Bronchial epithelial cell (primary cell): Measurements from ENCODE around the gene CCM2L. TPM values are rescaled to one million over a fixed set of nuclear protein-coding genes. Genes with fewer than 3 reads are reported as not detected.

Source experiments
- DNase-seq: peaks from one replicate; pipeline ENCODE4 v3.0.0-alpha.2; 2010; ENCODE audit warnings: low read depth
- FAIRE-seq: peaks from 2 replicates; lab custom pipeline; 2011; peaks lifted over from hg19 to GRCh38; lab: Jason Lieb, UNC
- H3K27me3 ChIP-seq: 2 replicates; pipeline ENCODE4 v1.5.1; 2011; ENCODE audit warnings: low read length; ENCODE audit not compliant: control insufficient read depth, insufficient read depth
- H3K36me3 ChIP-seq: 2 replicates; pipeline ENCODE4 v1.5.1; 2011; ENCODE audit warnings: low read length; ENCODE audit not compliant: control insufficient read depth, insufficient read depth
- H3K4me3 ChIP-seq: 2 replicates; pipeline ENCODE4 v1.5.1; 2011; ENCODE audit warnings: mild to moderate bottlenecking, low read depth, low read length, control low read depth
- total RNA-seq: library from RNA; depleted of rRNA; stranded (reverse); fragments of >200 nt; gene quantifications from 2 replicates; pipeline ENCODE4 v1.2.1, GENCODE V29; 2014
- TF ChIP-seq, protein P1 (sequence below): IDR thresholded peaks from 2 replicates; pipeline ENCODE4 v1.5.1; 2011; ENCODE audit warnings: mild to moderate bottlenecking, moderate library complexity, low read length, control low read depth, inconsistent platforms; ENCODE audit not compliant: insufficient read depth, severe bottlenecking

CCM2L gene
- total RNA-seq, 1 donor from 2014 or later, result not detected

GRCh38 chr20:32006841-32007786 is 3.1 kb upstream of the CCM2L start:
- FAIRE-seq (no peak), DNase-seq (no peak)
- Histone ChIP-seq H3K27me3 (peaks cover 2% of the 10 kb centered on the region), H3K36me3 (no peaks in the 10 kb centered on the region), H3K4me3 (no peak overlapping the region)
- TF ChIP-seq, protein P1, sequence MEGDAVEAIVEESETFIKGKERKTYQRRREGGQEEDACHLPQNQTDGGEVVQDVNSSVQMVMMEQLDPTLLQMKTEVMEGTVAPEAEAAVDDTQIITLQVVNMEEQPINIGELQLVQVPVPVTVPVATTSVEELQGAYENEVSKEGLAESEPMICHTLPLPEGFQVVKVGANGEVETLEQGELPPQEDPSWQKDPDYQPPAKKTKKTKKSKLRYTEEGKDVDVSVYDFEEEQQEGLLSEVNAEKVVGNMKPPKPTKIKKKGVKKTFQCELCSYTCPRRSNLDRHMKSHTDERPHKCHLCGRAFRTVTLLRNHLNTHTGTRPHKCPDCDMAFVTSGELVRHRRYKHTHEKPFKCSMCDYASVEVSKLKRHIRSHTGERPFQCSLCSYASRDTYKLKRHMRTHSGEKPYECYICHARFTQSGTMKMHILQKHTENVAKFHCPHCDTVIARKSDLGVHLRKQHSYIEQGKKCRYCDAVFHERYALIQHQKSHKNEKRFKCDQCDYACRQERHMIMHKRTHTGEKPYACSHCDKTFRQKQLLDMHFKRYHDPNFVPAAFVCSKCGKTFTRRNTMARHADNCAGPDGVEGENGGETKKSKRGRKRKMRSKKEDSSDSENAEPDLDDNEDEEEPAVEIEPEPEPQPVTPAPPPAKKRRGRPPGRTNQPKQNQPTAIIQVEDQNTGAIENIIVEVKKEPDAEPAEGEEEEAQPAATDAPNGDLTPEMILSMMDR, result no peak

GRCh38 chr20:32007787-32008616 is 2.2 kb upstream of the CCM2L start:
- Histone ChIP-seq H3K4me3 (no peak overlapping the region), H3K27me3 (peaks cover 5% of the 10 kb centered on the region), H3K36me3 (no peaks in the 10 kb centered on the region)
- DNase-seq (no peak), FAIRE-seq (no peak)
- TF ChIP-seq, protein P1, result no peak

DNA sequence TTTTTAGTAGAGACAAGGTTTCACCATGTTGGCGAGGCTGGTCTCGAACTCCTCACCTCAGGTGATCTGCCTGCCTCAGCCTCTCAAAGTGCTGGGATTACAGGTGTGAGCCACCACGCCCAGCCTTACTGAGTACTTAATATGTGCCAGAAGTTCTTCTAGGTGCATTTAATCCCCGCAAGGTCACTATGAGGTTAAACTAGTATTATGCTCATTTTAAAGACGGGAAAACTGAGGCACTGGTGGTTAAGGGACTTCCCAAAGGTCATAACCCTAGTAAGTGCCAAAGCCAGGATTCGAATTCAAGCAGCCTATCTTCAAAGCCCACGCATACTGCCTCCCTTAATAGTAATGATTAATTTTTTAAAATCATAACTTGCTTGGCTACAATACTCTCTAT is 674 bp upstream of the CCM2L start:
- FAIRE-seq, result no peak
- Histone ChIP-seq H3K4me3 (no peak overlapping the region), H3K27me3 (peaks cover 5% of the 10 kb centered on the region), H3K36me3 (no peaks in the 10 kb centered on the region)
- no peak for DNase-seq
- TF ChIP-seq, protein P1, result no peak

DNA sequence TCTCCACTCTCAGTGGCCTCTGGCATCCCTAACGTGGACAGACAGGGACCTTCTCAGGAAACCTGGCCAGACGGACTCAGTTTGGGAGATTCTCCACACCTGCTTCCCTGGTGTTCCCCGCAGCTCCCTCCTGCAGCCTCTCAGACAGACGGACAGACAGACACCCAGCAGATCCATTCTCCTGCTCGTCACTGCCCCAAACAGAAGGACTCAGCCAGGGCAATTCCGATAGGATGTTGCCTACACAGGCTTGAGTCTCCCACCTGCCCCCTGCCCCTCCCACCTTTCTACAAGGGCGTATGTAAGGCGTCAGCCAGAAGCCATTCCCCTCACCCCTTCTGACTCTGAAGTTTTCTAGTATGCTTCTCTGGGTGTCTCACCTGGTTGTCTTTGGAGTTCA is 428 bp downstream of the CCM2L start:
- FAIRE-seq (no peak), DNase-seq (no peak)
- no peaks in the 10 kb centered on the region for H3K36me3 ChIP-seq
- no peak overlapping the region for H3K4me3 ChIP-seq
- peaks cover 10% of the 10 kb centered on the region for H3K27me3 ChIP-seq
- TF ChIP-seq, protein P1, result no peak

DNA sequence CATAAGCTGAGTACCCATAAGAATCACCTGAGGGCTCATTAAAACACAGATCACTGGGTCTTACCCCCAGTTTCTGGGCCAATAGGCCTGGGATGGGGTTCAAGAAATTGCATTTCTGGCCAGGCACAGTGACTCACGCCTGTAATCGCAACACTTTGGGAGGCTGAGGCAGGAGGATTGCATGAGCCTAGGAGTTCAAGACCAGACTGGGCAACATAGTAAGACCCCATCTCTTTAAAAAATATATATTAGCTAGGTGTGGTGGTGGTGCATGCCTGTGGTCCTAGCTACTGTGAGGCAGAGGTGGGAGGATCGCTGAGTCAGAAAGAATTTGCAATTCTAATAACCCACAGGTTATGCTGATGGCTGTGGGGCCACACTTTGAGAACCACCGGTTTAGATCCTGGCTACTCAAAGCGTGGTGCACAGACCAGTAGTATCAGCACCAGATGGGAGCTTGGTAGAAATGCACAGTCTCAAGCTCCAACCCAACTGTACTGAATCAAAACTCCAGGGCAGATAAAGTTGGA is 2.0 kb downstream of the CCM2L start:
- Histone ChIP-seq H3K4me3 (no peak overlapping the region), H3K27me3 (peaks cover 10% of the 10 kb centered on the region), H3K36me3 (no peaks in the 10 kb centered on the region)
- DNase-seq, result no peak
- no peak for FAIRE-seq
- TF ChIP-seq, protein P1, result no peak
